Measurements from ENCODE around the gene ANKDD1B.

The ANKDD1B gene

GRCh38 chr5:75616971-75617621 lies 5.8 kb downstream of the ANKDD1B start:
- peak in 1 of 2 donors; percentile 70 for DNase-seq (ENCODE audit: low read depth in 2 of 2)
- no peak overlapping the region for H3K4me3 ChIP-seq (replicated peaks in 1 of 2; ENCODE audit: low read depth in 2 of 2, low read length in 2 of 2)
- no peak for TF ChIP-seq CTCF (IDR thresholded peaks at IDR 0.05; ENCODE audit: low read depth, low read length)

GRCh38 chr5:75617736-75618352 lies 6.6 kb downstream of the ANKDD1B start:
- no peak overlapping the region for H3K4me3 ChIP-seq (replicated peaks in 1 of 2; ENCODE audit: low read depth in 2 of 2, low read length in 2 of 2)
- DNase-seq (ENCODE audit: low read depth in 2 of 2): peak; percentile 38 to 40
- TF ChIP-seq CTCF (IDR thresholded peaks at IDR 0.05; ENCODE audit: low read depth, low read length): no peak

- no peak for DNase-seq (ENCODE audit: low read depth in 2 of 2)
- TF ChIP-seq CTCF (IDR thresholded peaks at IDR 0.05; ENCODE audit: low read depth, low read length): no peak
- no peak overlapping the region for H3K4me3 ChIP-seq (replicated peaks in 1 of 2; ENCODE audit: low read depth in 2 of 2, low read length in 2 of 2)
These were observed 9.1 kb downstream of the ANKDD1B start for GRCh38 chr5:75620184-75620959.

DNA sequence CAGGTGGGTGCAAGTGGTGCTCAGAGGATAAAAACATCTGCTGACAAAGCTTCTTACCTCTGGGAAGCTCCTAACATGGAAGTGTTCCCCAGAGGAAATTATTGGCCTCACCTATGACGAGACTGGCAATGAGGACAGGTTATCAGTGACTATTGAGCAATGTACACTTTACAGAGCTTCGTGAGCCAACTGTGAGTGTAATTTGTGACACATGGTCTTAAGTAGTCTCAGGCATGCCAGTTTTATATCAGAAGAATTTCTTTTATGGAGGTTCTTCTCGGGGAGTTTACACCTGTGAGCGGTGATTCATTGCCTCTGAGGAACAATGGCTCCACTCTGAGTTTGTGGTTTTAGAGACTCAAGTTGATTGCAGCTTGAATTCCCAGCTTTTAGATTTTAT lies 11.3 kb downstream of the ANKDD1B start:
- DNase-seq (ENCODE audit: low read depth in 2 of 2): peak in 1 of 2 donors; percentile 50
- TF ChIP-seq CTCF (IDR thresholded peaks at IDR 0.05; ENCODE audit: low read depth, low read length): no peak
- no peak overlapping the region for H3K4me3 ChIP-seq (replicated peaks in 1 of 2; ENCODE audit: low read depth in 2 of 2, low read length in 2 of 2)

GRCh38 chr5:75623846-75624245 lies 12.6 kb downstream of the ANKDD1B start:
- DNase-seq (ENCODE audit: low read depth in 2 of 2): peak; percentile 36 to 57
- no peak overlapping the region for H3K4me3 ChIP-seq (replicated peaks in 1 of 2; ENCODE audit: low read depth in 2 of 2, low read length in 2 of 2)
- no peak for TF ChIP-seq CTCF (IDR thresholded peaks at IDR 0.05; ENCODE audit: low read depth, low read length)

- no peak for TF ChIP-seq CTCF (IDR thresholded peaks at IDR 0.05; ENCODE audit: low read depth, low read length)
- H3K4me3 ChIP-seq (replicated peaks in 1 of 2; ENCODE audit: low read depth in 2 of 2, low read length in 2 of 2): no peak overlapping the region
- DNase-seq (ENCODE audit: low read depth in 2 of 2): no peak
These were observed 15.7 kb downstream of the ANKDD1B start for GRCh38 chr5:75626959-75627358.
